Central memory CD4-positive, alpha-beta T cell (primary cell): ENCODE measurements around the gene TTC27.

ENCODE experiments used
- DNase-seq: peaks from one replicate; pipeline ENCODE4 v3.0.0; 2022

Gene TTC27

DNA sequence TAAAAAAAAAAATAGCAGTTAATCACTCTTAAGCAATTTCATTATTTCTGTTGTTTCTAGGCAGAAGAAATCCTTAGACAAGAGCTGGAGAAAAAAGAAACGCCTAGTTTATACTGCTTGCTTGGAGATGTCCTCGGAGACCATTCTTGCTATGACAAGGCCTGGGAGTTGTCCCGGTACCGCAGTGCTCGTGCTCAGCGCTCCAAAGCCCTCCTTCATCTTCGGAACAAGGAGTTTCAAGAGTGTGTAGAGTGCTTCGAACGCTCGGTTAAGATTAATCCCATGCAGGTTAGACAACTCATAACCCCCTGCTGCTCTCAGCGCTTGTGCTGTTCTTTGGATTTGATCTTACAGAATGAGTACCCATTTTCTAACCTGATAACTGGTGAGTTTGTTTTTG is 130.4 kb downstream of the TTC27 start:
- no peak for DNase-seq

- no peak for DNase-seq
These were observed 132.8 kb downstream of the TTC27 start for GRCh38 chr2:32760628-32761027.

DNA sequence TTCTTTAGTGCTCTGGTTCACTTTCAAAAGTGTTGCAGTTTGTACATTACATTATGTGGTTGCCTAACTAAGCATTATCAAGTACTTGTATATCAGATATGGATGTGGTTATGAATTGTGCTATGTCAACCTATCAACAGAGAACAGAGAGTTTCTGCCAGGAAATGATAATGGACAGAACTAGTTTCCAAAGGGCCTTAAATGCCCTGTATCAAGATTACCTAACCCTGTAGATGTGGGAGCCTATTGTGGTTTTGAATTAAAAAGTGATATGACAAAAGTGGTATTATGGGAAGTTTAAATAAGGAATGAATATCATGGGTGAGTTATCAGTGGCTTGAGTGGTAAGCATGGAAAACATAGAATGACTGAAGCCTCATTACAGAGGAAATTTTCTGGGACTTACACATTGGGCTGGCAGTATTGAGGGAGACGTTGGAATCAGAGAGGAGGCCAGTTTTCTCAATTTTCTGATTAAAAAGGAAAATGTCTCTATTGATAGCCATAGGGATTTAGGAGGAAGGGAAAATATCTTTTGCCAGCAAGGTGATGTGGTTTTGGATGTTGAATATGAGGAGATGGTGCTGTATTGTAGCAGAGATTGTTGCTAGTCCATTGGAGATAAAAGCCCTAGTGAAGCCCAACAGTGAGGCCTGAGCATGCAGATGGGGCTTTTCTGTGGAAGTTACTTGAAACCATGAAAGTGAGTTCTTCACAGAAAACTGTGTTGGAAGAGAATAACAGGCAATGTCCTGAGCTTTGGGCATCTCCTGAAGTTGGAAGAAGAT is 140.7 kb downstream of the TTC27 start:
- DNase-seq: no peak

DNA sequence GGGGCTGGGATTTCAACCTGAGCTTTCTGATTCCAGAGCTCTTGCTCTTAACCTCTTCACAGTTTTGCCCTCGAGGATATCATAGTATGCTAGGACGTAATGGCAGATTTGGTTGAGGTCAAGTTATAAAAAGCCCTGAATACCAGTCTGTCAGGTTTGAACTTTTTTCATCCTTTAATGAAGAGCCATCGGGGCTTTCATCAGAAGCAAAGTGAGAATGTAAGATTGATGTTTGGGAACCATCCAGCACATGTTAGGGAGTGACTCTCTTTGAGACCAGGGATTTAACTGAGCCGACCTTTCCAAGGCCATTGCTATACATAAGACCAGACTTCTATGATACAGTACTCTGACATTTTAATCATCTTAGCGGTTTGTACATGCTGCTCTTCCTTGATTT is 142.5 kb downstream of the TTC27 start:
- DNase-seq: no peak

GRCh38 chr2:32772638-32773447 is 145.0 kb downstream of the TTC27 start:
- no peak for DNase-seq

- DNase-seq: no peak
These were observed 145.6 kb downstream of the TTC27 start for GRCh38 chr2:32773448-32773808.

- DNase-seq: no peak
These were observed 148.1 kb downstream of the TTC27 start for GRCh38 chr2:32775954-32776353.

GRCh38 chr2:32777714-32778113 is 149.9 kb downstream of the TTC27 start:
- no peak for DNase-seq

- no peak for DNase-seq
These were observed 153.1 kb downstream of the TTC27 start for GRCh38 chr2:32780961-32781360.

DNA sequence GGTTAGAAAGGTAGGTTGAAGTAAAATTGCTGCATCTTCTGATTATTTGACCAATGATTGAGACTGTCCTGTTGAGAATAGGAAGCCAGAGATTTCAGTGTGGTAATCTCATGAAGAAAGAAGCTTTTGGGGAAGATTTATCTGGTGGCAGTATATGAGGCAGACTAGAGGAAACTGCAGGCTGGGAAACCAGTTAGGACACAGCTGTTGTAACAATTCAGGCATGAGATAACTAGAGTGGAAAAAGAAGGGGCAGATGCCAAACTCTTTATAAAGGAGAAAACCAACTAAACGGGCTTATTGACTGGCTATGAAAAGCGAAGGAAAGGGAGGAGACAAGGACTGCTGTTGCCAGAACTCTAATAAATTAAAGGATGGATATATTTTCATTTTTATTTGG is 155.6 kb downstream of the TTC27 start:
- no peak for DNase-seq

DNA sequence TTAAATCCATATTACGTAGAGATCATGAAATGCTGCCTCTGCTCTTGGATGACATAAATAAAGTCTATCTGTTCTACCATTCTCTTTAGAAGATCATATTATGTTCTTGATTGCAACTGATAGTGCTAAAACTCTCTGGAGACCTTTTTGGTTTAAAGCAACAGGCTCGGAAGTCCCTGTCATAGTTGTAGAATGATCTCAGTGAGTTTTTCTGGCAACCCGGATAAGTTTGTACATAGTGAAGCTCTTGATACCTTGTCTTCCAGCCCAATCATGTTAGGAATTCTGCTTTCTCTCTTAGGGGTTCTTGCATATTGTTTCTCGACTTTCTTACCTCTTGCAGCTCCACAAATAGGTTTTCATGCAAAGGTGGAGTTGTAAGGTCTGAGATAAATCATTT is 156.1 kb downstream of the TTC27 start:
- no peak for DNase-seq

GRCh38 chr2:32787207-32787606 is 159.4 kb downstream of the TTC27 start:
- DNase-seq: no peak

GRCh38 chr2:32788114-32788513 is 160.3 kb downstream of the TTC27 start:
- no peak for DNase-seq

DNA sequence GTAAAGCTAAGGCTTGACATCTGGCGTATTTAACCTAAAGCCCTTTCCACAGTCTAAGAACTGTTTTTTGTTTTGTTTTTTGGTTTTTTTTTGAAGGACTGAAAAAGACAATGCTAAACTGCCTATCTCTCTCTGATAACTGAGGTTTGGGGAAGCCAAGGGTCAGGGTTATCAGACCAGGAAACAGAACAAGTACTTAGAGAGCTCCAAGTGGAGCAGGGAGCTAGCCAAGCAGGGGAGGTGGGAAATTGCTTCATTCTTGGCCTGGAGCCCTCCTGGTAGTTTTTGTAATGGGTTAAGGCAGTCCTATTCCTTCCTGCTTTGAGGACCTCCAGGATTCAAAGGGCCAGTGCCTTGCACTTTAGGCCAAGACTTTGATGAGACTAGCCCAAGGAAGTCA is 164.6 kb downstream of the TTC27 start:
- DNase-seq: no peak

DNA sequence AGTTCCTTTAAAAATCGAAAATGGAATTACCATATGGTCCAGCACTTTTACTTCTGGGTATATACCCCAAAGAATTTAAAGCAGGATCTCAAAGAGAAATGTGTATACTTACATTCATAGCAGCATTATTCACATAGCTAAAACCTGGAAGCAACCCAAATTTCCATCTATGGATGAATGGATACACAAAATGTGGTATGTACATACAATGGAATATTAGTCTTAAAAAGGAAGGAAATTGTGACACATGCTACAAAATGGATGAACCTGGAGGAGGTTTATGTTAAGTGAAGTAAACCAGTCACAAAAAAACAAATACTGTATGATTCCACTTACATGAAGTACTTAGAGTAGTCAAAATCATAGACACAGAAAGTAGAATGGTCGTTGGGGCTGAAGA is 171.0 kb downstream of the TTC27 start:
- DNase-seq: no peak

GRCh38 chr2:32801741-32802140 is 173.9 kb downstream of the TTC27 start:
- DNase-seq: no peak

DNA sequence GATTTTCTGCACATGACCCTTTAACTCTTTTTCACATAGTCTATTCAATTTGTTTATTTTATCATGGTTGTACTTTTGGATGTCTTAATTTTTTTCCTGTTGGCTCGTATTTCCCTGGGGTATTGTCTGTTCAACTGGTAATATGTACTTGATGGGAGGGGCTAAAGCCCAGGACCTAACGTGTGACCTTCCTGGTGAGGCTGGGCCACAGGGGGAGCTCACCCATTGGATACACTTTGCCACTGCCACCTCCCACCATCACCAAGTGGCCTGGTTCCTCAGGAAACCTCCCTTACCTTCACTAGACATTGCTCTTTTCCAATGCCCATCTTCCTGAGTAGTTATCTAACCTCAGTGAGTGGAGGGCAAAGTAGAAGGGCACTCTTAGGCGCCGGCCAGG is 175.0 kb downstream of the TTC27 start:
- no peak for DNase-seq

DNA sequence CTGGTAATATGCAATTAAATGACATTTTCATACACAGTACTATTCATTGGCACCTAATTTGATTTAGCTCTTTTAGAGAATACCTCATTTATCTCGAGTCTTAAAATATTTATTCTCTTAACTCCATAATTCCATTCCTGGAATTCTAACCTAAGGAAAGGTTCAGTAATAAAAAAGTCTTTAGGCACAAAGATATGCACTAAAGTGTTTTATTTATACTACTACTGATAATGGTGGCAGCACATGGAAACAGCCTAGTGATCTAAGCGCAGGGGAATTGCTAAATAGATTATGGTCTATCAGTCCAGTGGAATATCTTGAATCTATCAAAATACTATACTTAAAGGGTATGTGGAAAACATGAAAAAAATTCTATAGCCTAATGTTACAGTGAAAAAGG is 176.4 kb downstream of the TTC27 start:
- DNase-seq: no peak

GRCh38 chr2:32805104-32806095 is 177.6 kb downstream of the TTC27 start:
- no peak for DNase-seq

DNA sequence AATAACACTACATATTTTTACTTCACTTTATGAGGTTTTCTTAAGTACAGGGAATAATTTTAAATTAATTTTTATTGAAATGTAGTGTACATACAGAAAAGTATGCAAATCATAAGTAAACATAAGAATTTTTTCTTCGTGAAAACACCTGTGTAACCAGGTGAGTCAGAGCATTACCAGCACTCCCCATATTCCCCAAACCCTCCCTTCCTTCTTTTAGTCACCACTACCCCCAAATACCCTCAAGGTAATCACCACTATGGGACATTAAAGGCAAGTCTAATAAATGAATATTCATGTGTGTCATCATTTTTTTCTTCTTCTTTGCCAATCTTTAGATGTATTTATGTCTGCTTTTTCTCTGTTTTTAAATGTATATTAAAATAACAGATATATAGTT is 179.0 kb downstream of the TTC27 start:
- no peak for DNase-seq

DNA sequence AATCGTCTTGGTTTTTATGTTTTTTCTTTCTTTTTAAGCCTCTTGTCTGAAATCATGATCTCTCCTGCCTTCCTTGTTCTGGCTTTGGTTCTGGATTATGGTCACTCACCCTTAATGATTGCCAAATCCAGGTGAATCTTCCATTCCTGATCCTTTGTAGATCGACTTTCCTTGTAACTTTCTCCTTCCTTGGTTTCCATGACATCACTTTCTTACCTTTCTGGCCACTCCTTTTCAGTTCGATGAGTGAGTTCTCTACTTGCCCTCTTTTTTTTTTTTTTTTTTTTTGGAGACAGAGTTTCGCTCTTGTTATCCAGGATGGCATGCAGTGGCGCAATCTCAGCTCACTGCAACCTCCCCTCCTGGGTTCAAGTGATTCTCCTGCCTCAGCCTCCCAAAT is 179.8 kb downstream of the TTC27 start:
- no peak for DNase-seq

DNA sequence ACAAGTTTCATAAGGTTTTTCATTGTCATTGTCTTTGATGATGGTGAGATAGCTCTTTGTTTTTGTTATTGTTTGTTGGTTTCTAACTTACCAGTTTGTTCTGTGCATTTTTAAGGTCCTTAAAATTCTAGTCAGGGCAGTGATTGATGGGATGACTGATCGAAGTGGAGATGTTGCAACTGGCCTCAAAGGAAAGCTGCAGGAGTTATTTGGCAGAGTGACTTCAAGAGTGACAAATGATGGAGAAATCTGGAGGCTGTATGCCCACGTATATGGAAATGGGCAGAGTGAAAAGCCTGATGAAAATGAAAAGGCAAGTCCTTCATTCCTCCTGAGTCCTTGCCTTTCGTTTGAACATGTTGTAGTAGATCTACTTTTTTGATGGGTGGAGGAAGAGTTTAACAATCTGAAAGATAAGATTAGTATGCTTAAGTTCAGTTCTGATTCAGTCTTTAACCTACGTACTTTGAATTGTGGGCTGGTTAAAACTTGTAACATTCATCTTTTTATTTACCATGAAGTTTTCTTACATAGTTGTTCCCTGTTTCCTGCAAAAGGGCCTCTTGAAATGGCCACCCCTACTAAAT is 183.2 kb downstream of the TTC27 start:
- DNase-seq: no peak

DNA sequence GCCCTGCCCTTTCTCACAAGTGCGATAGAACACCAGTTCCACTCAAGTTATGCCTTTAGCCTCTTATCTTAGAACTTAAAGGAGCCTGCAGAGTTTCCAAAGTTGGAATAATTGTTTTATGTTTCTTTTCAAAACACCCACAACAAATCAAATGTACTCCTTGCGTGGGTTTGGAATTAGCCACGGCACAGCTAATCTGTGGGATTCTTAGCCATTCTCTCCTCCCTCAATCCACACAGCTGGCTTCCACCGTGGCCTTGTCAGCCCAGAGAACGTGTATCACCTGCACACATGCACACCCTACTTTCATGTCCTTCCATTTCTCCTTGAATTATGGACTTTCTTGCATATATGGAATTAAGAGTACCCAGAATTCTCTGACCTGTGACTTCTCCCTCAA is 183.8 kb downstream of the TTC27 start:
- DNase-seq: no peak
